Activated CD4-positive, CD25-positive, alpha-beta regulatory T cell treated with anti-CD3 and anti-CD28 coated beads, Interleukin-2, amount 50 U/mL, for 72 hours (primary cell): ENCODE data around the gene SLC29A1.
"Not testable (repeated sequence)": the region's sequence is repeated elsewhere in the genome, so short reads cannot be mapped to it uniquely, and the experiment has no call there.

Experiments
- DNase-seq: peaks from one replicate; pipeline ENCODE4 v3.0.0; 2021

The SLC29A1 gene

DNA sequence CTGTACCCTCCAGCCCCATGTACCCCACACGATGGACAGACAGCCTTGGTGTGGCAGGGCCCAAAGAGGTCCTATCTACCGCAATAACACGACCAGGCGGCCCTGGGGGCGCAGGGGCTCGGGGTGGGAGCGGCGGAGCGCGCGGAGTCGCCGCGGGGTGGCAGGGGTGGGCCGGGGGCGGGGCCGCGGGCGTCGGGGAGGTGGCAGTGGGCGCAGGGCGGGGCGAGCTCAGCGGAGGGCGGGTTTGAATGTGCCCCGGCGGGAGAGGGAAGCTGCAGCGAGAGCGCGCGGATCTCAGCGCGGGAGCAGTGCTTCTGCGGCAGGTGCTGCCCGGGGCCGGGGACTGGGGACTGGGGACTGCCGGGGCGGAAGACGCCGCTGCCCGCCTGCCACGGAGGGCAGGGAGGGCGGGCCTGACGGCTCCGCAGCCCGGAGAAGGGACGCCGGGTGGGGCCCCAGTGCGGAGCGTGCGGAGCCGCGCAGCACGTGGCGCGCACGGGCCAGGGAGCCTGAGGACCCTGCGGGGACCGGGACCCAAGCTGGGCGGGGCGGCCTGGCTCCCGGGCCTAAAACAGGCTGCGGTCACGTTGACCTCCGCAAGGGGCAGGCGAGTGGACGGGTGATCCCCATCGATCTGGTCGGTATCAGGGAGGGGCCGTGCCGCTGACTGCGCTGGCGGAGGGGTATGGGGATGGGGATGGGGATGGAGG lies at the start of gene SLC29A1:
SLC29A1 (plus strand) TSS at position 277 of the 710 bp plus-strand sequence. CDS start 3,719 bp downstream, outside the sequence.
- peak; percentile 69 for DNase-seq

DNA sequence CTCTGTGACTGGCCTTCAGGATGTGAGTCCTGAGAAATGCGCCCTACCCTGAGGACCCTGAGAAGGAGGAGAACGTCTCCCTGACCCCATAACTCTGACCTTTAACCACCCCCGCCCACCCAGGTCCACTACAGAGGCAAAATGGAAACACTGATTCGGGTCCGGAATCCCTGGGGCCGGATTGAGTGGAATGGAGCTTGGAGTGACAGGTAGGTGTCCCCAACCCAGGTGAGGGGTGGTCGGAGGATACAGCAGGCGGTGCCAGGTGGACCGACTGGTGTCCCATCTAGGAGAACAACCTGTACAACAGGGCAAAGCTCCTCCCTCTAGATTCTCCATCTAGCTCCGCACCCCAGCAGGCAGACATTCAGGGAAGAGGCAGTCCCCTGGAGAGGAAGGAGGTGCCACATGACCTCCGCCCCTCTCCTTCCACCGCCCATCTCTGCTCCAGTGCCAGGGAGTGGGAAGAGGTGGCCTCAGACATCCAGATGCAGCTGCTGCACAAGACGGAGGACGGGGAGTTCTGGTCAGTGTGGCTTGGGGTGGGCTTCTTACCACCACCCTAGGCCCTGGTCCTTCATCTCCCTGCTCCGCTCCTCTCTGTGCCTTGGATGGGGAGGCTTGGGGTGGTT lies 47.1 kb upstream of the SLC29A1 start:
- no peak for DNase-seq

DNA sequence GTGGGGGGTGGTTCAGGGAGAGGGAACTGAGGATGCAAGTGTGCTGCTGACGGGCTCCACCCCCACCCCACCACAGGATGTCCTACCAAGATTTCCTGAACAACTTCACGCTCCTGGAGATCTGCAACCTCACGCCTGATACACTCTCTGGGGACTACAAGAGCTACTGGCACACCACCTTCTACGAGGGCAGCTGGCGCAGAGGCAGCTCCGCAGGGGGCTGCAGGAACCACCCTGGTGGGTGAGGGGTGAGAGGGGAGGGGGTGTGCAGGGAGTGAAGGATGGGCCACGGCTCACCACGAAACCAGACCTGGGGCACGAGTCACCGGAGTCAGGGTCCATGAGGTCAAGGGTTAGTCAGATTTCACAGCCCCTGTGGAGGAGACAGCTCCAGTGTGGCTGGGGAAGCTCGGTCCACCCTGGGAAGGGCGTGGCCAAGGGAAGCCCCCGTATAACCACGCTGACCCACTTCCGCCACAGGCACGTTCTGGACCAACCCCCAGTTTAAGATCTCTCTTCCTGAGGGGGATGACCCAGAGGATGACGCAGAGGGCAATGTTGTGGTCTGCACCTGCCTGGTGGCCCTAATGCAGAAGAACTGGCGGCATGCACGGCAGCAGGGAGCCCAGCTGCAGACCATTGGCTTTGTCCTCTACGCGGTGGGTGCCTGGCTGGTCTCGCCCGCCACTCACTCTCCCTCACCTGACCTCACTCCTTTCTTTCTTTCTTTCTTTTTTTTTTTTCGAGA lies 46.5 kb upstream of the SLC29A1 start:
- DNase-seq = no peak

DNA sequence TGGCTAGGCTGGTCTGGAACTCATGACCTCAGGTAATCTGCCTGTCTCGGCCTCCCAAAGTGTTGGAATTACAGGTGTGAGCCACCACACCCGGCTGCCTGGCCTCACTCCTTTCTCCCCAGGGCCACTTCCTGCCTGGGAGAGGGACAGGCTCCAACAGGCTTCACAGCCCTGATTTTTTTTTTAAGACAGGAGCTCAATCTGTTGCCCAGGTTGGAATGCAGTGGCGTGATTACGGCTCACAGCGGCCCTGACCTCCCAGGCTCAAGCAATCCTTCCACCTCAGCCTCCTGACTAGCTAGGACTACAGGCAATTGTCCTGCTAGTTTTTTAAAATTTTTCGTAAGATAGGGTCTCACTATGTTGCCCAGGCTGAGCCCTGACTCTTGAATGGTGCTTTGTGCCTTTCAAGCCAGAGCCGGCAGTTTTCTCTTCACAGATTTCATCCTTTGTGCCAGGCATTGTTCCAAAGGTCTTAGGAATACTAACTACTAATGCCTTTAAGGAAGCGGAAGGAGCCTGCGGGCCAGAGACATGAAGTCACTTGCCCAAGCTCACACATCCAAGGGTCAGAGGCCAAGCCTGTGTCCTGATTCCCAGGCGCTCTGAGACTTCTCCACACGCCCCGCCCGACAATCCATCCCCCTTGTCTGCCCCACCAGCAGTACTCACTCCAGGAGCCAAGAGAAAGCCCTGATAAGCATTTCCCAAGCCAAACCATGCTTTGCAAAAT lies 45.5 kb upstream of the SLC29A1 start:
- DNase-seq = no peak

DNA sequence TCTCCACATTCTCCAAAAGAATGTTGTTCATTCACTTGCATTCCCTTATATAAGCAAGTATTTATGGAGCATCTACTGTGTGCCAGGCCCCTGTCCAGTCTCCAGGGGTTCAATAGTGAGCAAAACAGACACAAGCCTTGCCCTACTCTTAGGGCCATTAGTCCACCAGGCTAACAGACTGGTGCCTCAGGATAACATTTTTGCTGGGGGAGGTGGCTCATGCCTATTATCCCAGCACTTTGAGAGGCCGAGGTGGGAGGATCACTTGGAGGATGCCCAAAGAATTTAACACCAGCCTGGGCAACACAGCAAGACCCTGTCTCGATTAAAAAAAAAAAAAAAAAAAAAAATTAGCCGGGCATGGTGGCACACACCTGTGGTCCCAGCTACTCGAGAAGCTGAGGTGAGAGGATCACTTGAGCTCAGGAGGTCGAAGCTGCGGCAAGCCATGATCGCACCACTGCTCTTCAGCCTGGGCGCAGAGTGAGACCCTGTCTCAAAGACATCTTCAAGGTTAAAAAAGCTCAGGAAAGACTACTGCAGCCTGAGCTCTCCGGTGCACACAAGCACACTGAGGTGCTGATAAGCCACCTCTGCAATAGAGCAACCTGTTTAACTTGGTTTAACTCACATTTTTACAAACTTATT lies 44.8 kb upstream of the SLC29A1 start:
- no peak for DNase-seq

- DNase-seq = no peak
Observed at GRCh38 chr6:44179072-44179536, 44.3 kb upstream of the SLC29A1 start.

DNA sequence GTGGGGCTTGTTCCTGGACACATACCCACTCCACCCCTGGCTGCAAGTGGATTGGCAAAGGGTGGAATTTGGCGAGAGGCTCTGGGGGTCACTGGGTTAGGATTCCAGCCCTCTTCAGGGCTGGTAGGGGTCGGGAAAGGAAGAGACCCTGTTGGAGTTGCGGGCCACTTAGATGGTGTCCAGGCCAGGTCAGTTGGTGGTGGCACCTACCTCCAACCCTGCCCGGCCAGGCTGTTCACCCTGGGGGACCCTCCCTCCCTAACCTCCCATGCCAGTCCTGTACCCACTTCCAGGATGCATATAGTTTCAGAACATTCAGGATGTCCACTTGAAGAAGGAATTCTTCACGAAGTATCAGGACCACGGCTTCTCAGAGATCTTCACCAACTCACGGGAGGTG lies 43.7 kb upstream of the SLC29A1 start:
- DNase-seq = no peak

- no peak for DNase-seq
Observed at GRCh38 chr6:44180406-44180805, 43.0 kb upstream of the SLC29A1 start.

DNA sequence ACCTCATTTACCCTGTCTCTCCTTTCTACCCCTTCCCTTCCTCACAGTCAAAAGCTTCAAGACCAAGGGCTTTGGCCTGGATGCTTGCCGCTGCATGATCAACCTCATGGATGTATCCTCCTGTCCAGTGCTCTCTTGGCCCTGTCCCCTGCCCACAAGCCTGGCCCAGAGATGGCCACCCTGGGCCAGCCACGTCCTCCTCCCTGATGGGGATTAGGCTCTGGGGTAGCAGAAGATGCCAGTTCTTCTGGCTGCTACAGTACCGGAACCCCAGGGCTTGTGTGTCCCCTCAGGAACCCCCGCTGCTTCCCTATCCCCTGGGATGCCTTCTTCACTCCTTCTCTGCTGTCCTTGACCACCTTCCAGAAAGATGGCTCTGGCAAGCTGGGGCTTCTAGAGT lies 42.5 kb upstream of the SLC29A1 start:
- no peak for DNase-seq

DNA sequence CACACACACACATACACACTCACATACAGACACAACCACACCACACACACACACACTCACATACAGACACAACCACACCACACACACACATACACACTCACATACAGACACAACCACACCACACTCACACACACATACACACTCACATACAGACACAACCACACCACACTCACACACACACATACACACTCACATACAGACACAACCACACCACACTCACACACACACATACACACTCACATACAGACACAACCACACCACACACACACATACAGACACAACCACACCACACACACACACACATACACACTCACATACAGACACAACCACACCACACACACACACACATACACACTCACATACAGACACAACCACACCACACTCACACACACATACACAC lies 41.6 kb upstream of the SLC29A1 start:
- not testable (repeated sequence) for DNase-seq

- DNase-seq = no peak
Observed at GRCh38 chr6:44182911-44183390, 40.4 kb upstream of the SLC29A1 start.

GRCh38 chr6:44183783-44184182 lies 39.6 kb upstream of the SLC29A1 start:
- DNase-seq = no peak

- DNase-seq = not testable (repeated sequence)
Observed at GRCh38 chr6:44185356-44185755, 38.0 kb upstream of the SLC29A1 start.

DNA sequence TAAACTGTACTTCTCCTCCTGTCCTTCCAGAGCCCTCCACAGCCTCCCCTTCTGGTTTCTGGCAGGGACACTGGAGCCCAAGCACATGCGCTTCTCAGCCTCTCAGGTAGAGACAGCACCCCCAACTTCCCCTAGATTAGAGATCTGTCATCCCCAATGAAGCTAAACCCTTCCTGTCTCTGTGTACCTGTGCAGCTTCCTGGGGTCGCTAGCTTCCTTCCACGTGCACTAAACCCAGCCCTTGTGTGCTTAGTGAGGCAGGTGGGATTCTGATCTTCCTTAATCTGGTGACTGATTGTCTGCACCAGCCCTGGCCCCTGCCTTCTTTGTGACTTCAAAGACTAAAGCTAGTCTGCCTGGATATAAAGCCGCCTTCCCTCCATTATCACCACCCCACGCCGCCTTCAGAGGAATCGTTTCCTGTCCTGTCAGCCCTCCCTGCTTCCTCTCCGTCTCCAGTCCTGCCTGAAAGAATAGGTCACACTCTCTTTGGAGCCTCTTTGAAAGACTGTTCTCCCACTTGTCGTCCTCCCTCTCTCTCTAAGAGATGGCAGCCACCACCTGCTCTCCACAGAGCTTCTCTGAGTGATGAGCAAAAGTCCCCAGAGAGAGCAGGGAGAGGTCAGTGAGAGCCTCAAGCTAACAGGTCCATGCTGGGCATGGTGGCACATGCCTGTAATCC lies 37.3 kb upstream of the SLC29A1 start:
- no peak for DNase-seq

- no peak for DNase-seq
Observed at GRCh38 chr6:44186635-44187025, 36.8 kb upstream of the SLC29A1 start.

DNA sequence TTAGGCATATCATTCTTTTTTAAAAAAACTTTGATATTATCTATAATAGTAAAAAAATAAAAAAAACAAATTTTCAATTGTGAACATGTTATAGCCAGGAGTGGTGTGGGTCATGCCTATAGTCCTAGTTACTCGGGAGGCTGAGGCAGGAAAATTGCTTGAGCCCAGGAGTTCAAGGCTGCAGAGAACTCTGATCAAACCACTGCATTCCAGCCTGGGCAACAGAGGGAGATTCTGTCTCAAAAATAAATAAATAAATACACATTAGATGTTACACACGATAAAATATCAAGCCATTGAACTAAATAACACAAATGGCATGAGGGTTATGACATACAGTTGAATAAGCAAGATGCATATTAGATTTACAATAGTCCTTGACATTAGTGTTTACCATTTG lies 34.6 kb upstream of the SLC29A1 start:
- no peak for DNase-seq

- no peak for DNase-seq
Observed at GRCh38 chr6:44189257-44189656, 34.1 kb upstream of the SLC29A1 start.

DNA sequence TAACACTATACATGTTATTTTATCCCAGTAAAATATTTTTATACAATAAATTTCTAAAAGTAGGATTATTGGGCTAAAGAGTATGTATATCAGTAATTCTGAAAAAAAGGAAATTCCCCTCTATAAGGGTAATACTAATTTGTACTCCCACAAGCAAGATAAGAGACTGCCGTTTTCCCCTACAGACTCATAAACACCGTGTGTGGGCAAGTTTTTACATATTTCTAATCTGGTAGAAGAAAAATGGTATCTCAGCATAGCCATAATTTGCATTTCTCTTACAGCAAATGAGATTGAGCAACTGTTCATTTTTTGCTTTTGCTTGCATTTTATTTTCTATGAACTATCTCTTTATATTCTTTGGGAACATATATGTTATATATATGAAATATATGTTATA lies 32.7 kb upstream of the SLC29A1 start:
- DNase-seq = no peak

DNA sequence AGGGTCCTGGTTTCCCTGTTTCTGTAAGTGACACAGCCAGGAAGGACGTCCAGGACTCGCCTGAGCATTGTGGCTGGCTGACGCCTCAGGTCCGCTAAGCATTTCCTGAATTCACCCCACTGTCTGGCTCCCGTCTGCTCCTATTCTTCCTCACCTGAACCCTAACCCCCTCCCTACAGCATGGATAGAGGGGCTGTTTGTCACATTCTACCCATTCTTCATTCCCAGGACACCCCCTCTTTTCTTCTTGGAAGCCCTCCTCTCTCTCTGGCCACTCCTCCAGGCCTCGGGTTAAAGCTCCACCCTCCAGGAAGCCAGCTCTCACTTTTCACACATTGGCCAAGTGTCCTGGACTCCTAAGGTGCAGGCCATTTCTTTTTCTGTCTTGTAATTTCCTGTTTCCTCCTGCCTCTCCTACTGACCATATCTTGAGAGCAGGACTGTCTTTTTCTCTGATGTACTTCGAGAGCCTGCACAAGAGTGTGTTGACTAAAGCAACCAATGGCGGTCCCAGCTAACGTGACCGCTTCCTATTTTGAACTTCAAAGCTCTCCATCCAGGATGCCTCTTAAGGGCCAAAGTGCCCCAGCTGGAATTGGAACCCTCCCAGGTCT lies 30.9 kb upstream of the SLC29A1 start:
- no peak for DNase-seq

DNA sequence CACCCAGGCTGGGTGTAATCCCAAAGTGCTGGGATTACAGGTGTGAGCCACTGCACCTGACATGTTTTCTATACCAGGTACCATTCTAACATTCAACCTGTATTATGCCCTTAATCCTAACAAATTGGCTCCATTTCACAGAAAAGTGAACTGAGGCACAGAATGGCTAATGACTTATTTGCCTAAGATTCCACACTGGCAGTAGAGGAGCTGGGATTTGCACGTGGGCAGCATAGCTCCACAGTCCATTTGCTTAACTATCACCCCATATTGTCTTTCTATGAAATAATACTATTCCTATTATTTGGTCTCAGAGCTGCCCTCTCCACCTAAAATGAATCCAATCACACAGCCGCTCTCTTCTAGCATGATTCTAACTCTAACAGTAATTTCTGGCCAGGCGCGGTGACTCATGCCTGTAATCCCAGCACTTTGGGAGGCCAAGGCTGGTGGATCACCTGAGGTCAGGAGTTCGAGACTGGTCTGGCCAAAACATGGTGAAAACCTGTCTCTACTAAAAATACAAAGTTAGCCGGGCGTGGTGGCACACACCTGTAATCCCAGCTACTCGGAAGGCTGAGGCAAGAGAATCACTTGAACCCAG lies 30.0 kb upstream of the SLC29A1 start:
- no peak for DNase-seq

DNA sequence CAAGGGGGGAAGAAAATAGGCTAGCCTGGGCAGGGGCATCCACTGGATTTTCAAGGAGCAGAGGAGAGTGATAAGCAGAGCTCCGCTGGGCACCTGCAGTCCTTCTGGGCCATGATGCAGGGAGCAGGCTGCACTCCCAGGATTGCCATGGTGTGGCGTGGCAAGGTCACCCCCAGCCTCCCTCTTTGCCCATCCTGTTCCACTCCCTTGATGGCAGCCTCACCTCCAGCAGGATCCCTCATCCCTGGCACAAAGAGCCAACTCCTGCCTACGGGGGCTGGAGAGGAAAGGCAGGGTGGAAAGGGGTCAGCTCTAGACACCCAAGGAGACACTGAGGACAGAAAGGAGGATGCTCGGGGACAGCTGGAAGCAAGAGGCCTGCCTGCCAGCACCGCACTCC lies 29.1 kb upstream of the SLC29A1 start:
- DNase-seq = no peak
